HG03469 (cell line): ENCODE results near the gene CEP55.
"Not testable (repeated sequence)": the region's sequence is repeated elsewhere in the genome, so short reads cannot be mapped to it uniquely, and the experiment has no call there.

Experiments used
- ATAC-seq: cut with Tn5 transposase; IDR thresholded peaks from one replicate; pipeline ENCODE4 v1.9.1; 2021; ENCODE audit warnings: mild to moderate bottlenecking, moderate library complexity, moderate number of reproducible peaks; ENCODE audit not compliant: unreplicated experiment

The CEP55 gene

DNA sequence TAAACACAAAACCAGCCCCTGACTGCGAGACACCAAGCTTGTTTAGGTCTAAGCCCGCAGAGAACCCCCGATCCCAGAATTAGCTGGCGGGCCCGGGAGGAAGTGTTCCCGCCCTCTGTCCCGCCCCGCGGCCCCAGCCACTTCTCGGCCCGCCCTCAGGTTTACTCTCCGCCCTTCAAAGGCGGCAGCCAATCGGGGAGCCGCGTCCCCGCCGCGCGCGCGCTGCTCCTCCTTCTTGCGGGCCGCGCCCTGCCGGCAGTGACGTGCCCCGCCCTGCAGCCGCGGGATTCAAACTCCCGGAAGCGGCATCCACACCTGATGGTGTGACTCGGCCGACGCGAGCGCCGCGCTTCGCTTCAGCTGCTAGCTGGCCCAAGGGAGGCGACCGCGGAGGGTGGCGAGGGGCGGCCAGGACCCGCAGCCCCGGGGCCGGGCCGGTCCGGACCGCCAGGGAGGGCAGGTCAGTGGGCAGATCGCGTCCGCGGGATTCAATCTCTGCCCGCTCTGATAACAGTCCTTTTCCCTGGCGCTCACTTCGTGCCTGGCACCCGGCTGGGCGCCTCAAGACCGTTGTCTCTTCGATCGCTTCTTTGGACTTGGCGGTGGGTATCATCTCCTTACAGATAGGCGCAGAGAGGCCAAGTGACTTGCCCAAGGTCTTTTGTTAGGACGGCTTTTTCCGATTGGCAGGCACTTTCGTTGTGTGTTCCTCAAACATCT is at the start of gene CEP55:
Gene CEP55 (plus strand): TSS at position 291 of the 720 bp plus-strand sequence. CDS start 3,440 bp downstream, outside the sequence.
- peak; percentile 96 for ATAC-seq

- ATAC-seq: no peak
Measured at GRCh38 chr10:93447019-93447418, 49.4 kb upstream of the CEP55 start.

DNA sequence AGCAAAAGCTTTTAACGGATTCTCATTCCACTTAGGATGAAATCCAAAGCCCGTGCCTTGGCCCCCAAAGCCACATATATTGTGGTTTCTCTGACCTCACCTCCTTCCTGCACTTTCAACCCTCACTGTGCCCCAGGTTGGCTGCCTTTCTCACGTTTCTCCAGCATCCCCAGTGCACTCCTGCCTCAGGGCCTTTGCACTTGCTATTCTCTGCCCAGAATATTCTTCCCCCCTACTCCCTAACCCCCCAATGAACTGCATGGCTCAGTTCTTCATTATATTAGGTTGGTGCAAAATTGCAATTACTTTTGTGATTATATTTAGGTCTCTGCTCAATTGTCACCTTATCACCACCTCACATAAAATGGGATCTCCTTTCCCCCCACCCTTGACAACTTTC is 48.4 kb upstream of the CEP55 start:
- no peak for ATAC-seq

- no peak for ATAC-seq
Measured at GRCh38 chr10:93451244-93451947, 45.0 kb upstream of the CEP55 start.

GRCh38 chr10:93452143-93452542 is 44.3 kb upstream of the CEP55 start:
- no peak for ATAC-seq

DNA sequence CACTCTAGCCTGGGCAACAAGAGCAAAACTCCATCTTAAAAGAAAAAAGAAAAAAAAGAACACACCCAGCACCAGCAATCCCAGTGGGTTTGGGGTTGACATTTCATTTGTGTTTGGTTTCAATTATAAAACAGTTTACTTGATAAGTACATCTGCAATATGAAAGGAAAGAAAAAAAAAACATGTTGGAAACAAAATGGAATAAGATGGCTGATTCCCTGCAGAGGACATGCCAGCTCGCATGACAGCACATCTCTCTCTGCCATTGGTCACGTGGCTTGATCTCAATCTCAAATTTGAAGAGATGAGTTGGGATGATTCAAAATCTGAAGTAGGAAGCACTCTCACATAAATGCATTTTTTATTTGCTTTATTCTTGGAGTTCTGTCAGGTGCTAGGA is 42.3 kb upstream of the CEP55 start:
- no peak for ATAC-seq

DNA sequence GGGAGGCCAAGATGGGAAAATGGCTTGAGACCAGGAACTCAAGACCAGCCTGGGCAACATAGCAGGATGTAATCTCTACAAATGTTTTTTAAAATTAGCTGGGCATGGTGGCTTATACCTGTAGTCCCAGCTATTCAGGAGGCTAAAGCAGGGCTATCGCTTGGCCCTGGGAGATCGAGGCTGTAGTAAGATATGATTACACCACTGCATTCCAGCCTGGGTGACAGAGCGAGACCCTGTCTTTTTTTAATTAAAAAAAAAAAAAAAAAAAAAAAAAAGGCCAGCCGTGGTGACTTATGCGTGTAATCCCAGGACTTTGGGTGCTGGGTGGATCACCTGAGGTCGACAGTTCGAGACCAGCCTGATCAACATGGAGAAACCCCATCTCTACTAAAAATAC is 41.7 kb upstream of the CEP55 start:
- ATAC-seq: no peak

DNA sequence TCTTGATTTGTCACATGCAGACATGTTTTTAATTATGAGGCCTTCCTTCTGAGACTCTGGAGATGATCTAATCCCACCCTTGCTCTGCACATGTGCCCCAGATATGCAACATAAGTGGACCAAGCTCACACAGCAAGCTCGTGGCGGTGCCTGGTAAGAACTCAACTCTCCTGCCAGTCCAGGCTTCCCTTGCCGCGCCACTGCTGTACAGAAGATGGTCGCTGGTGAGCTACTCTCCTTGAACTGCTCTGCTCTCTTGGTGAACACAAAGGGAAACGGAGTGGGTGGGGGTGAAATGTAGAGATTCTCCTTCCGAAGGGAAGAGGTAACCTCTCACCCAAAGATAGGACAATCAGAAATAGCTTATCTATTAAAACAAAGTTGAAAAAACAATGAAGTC is 39.9 kb upstream of the CEP55 start:
- ATAC-seq: no peak

DNA sequence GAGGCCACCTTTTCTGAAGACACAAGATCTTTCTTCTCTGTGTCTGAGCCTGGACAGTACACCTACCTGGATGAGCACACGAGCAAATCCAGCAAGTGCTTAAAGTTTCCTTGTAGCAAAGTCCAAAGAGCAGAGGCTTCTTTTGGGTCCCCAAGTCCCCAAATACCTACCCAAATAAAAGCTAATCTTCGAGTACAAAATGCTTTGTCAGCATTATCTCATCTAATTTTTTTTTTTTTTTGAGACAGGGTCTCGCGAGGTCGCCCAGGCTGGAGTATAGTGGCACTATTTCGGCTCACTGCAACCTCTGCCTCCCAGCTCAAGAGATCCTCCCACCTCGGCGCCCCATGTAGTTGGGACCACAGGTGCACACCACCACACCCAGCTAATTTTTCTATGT is 38.9 kb upstream of the CEP55 start:
- ATAC-seq: no peak

GRCh38 chr10:93458821-93459257 is 37.6 kb upstream of the CEP55 start:
- no peak for ATAC-seq

- ATAC-seq: no peak
Measured at GRCh38 chr10:93459466-93459865, 36.9 kb upstream of the CEP55 start.

- no peak for ATAC-seq
Measured at GRCh38 chr10:93461109-93461806, 35.2 kb upstream of the CEP55 start.

DNA sequence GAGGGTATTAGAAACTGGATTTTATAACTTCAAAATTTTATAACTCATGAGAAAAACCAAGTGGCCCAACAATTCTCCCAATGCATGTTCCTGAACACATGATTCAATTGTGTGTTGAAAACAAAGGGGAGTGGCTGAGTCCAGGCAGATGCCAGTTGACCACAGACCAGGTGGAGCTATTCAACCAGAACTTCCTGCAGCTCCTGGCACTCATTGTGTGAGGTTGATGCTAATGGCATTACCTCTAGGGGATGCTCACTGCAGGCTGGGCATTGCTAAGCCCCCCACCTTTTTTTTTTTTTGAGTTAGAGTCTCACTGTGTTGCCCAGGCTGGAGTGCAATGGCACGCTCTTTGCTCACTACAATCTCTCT is 34.6 kb upstream of the CEP55 start:
- ATAC-seq: no peak

DNA sequence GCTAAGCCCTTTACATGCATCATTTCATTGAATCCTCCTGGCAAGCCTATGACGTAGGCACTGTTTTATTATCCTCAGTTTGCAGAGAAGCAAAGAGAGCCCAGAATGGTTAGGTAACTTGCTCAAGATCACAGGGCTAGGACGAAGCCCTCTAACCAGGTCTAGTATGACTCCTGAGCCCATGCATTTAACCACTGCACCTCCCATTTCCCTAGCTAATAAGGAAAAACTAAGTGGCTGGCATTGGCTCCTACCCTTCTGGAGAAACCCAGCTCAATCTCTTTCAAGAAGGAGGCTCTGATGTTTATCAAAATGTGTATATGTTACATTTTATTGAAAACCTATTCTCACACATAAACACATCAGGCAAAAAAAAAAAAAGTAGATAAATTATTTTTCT is 34.0 kb upstream of the CEP55 start:
- no peak for ATAC-seq

GRCh38 chr10:93462881-93463280 is 33.5 kb upstream of the CEP55 start:
- no peak for ATAC-seq

GRCh38 chr10:93463723-93464476 is 32.5 kb upstream of the CEP55 start:
- ATAC-seq: no peak

- no peak for ATAC-seq
Measured at GRCh38 chr10:93464776-93465388, 31.5 kb upstream of the CEP55 start.

- no peak for ATAC-seq
Measured at GRCh38 chr10:93465806-93466675, 30.4 kb upstream of the CEP55 start.

- not testable (repeated sequence) for ATAC-seq
Measured at GRCh38 chr10:93467635-93468034, 28.8 kb upstream of the CEP55 start.
